Fibroblast of lung (primary cell): ENCODE data around the gene ST6GALNAC4. TPM values are rescaled to one million over a fixed set of nuclear protein-coding genes. Genes with fewer than 3 reads are reported as not detected.

Source experiments
- DNase-seq, 2 donors: peaks; one replicate each; pipeline versions ENCODE4 v3.0.0 to v3.0.0-alpha.2; 2010; ENCODE audit warnings: low read depth in 2 of 2
- H2AFZ ChIP-seq: 2 replicates; pipeline ENCODE4 v1.5.1; 2012; ENCODE audit warnings: low read length, control low read depth, inconsistent platforms
- H3K27ac ChIP-seq: 2 replicates; pipeline ENCODE4 v1.5.1; 2011; ENCODE audit warnings: low read length, control low read depth; ENCODE audit not compliant: insufficient read depth
- H3K27me3 ChIP-seq: 2 replicates; pipeline ENCODE4 v1.5.1; 2011; ENCODE audit warnings: mild to moderate bottlenecking, low read length; ENCODE audit not compliant: control insufficient read depth, insufficient read depth
- H3K36me3 ChIP-seq: 2 replicates; pipeline ENCODE4 v1.5.1; 2011; ENCODE audit warnings: low read length; ENCODE audit not compliant: control insufficient read depth, insufficient read depth
- H3K4me1 ChIP-seq: 2 replicates; pipeline ENCODE4 v1.5.1; 2011; ENCODE audit warnings: low read length; ENCODE audit not compliant: control insufficient read depth, insufficient read depth; ENCODE audit errors: extremely low read depth
- H3K4me2 ChIP-seq: 2 replicates; pipeline ENCODE4 v1.5.1; 2011; ENCODE audit warnings: low read length, control low read depth; ENCODE audit not compliant: insufficient read depth; ENCODE audit errors: extremely low read depth
- H3K4me3 ChIP-seq, 4 experiments: fragments of 200-600 bp in 1 of 4; sonication (generic) in 1 of 4; replicated peaks in 1 of 4; 2 replicates each; pipeline ENCODE4 v1.5.1; 2011 to 2016; ENCODE audit warnings: low read length in 4 of 4, low read depth in 3 of 4, mild to moderate bottlenecking in 3 of 4, control low read depth in 2 of 4, inconsistent platforms in 1 of 4, mixed read lengths in 1 of 4; ENCODE audit not compliant: insufficient read depth in 1 of 4; ENCODE audit errors: control extremely low read depth in 1 of 4
- H3K79me2 ChIP-seq: 2 replicates; pipeline ENCODE4 v1.5.1; 2012; ENCODE audit warnings: mild to moderate bottlenecking, low read length, inconsistent platforms; ENCODE audit not compliant: control insufficient read depth, insufficient read depth
- H3K9ac ChIP-seq: 2 replicates; pipeline ENCODE4 v1.5.1; 2011; ENCODE audit warnings: mild to moderate bottlenecking, low read length, control low read depth; ENCODE audit not compliant: insufficient read depth
- H3K9me3 ChIP-seq: 2 replicates; pipeline ENCODE4 v1.5.1; 2012; ENCODE audit warnings: low read depth, low read length; ENCODE audit not compliant: control insufficient read depth, insufficient read depth
- H4K20me1 ChIP-seq: 2 replicates; pipeline ENCODE4 v1.5.1; 2011; ENCODE audit warnings: low read length; ENCODE audit not compliant: control insufficient read depth, insufficient read depth; ENCODE audit errors: extremely low read depth
- EZH2 ChIP-seq: IDR thresholded peaks from 2 replicates; pipeline ENCODE4 v1.5.1; 2012; ENCODE audit warnings: low read length, control low read depth, mild to moderate bottlenecking; ENCODE audit errors: missing control alignments
- polyA plus RNA-seq, 2 donors: library from polyadenylated mRNA; depleted of rRNA in 1 of 2; stranded (reverse) in 1 of 2; unstranded in 1 of 2; fragments of >200 nt; gene quantifications; 2 replicates each; pipeline ENCODE4 v1.2.1, GENCODE V29; 2011 to 2012; ENCODE audit warnings: missing spikeins in 1 of 2
- total RNA-seq: library from RNA; depleted of rRNA; stranded (reverse); fragments of >200 nt; gene quantifications from 2 replicates; pipeline ENCODE4 v1.2.1, GENCODE V29; 2014
- TF ChIP-seq, protein P1 (sequence below), 2 donors: IDR thresholded peaks in 1 of 2; conservative IDR thresholded peaks in 1 of 2; 1 replicate in 1 of 2; 2 replicates in 1 of 2; pipeline ENCODE4 v1.5.1; 2011 to 2012; ENCODE audit warnings: low read length in 2 of 2, control low read depth in 1 of 2, inconsistent platforms in 1 of 2, low read depth in 1 of 2, mild to moderate bottlenecking in 1 of 2

The ST6GALNAC4 gene
- total and polyA plus RNA-seq, 2 donors (not counting 1 experiment from before 2014, with no cell fraction given): 16.4 to 28.1 TPM

DNA sequence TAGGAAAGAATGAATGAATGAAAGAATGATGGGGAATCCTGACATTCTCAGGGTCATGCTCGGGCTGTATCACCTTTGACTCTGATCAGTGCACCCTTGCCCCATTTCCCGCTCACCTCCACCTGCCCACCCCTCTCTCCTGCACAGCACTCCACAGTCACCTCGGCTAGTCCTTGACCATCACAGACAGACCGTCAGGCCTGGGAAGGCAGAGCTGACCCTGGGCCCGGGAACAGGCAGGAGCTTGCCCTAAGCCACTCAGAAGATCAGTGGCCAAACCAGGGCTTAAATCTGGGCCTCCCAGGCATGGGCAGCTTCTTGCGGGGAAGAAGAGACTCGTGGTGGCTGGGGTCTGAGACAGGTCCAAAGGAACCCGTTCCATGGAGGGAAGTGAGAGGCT lies 21.0 kb downstream of the ST6GALNAC4 start:
- Histone ChIP-seq H3K4me1 (peaks cover 17% of the 10 kb centered on the region), H3K27ac (no peak overlapping the region), H3K9ac (no peak overlapping the region), H3K36me3 (peaks cover 37% of the 10 kb centered on the region), H3K9me3 (no peaks in the 10 kb centered on the region), H3K4me3 (no peak overlapping the region), H2AFZ (no peak overlapping the region), H3K4me2 (no peak overlapping the region), H3K79me2 (peaks cover 20% of the 10 kb centered on the region), H3K27me3 (no peaks in the 10 kb centered on the region), H4K20me1 (no peaks in the 10 kb centered on the region)
- no peak for DNase-seq
- TF ChIP-seq, protein P1, sequence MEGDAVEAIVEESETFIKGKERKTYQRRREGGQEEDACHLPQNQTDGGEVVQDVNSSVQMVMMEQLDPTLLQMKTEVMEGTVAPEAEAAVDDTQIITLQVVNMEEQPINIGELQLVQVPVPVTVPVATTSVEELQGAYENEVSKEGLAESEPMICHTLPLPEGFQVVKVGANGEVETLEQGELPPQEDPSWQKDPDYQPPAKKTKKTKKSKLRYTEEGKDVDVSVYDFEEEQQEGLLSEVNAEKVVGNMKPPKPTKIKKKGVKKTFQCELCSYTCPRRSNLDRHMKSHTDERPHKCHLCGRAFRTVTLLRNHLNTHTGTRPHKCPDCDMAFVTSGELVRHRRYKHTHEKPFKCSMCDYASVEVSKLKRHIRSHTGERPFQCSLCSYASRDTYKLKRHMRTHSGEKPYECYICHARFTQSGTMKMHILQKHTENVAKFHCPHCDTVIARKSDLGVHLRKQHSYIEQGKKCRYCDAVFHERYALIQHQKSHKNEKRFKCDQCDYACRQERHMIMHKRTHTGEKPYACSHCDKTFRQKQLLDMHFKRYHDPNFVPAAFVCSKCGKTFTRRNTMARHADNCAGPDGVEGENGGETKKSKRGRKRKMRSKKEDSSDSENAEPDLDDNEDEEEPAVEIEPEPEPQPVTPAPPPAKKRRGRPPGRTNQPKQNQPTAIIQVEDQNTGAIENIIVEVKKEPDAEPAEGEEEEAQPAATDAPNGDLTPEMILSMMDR (conservative IDR thresholded peaks at IDR 0.05 in 1 of 2, IDR thresholded peaks at IDR 0.05 in 1 of 2; ENCODE audit: low read depth in 1 of 2, low read length in 2 of 2): no peak
- no peak for TF ChIP-seq EZH2

DNA sequence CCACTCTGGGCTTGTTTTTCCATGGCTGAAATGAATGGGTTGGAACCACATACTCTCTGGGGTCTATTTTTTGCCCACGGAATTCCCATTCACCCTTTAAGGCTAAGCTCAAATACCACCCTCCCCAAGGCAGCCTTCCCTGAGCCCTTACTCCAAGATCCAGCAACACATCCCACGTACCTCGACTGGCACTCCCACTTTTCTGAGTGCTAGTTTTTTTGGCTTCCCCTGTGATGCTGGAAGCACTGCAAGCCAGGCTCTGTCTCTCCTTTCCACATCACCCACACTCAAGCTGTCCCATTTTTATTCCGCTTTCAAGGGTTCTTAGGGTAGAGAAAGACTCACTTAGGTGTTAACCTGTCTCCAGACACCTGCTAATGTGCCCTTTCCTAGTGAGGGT lies 23.4 kb downstream of the ST6GALNAC4 start:
- no peak for DNase-seq
- Histone ChIP-seq H4K20me1 (no peaks in the 10 kb centered on the region), H3K27ac (no peak overlapping the region), H3K4me2 (no peak overlapping the region), H3K4me1 (peaks cover 11% of the 10 kb centered on the region), H3K36me3 (peaks cover 46% of the 10 kb centered on the region), H2AFZ (no peak overlapping the region), H3K9me3 (no peaks in the 10 kb centered on the region), H3K79me2 (peaks cover 15% of the 10 kb centered on the region), H3K4me3 (no peak overlapping the region), H3K27me3 (no peaks in the 10 kb centered on the region), H3K9ac (no peak overlapping the region)
- TF ChIP-seq, protein P1 (conservative IDR thresholded peaks at IDR 0.05 in 1 of 2, IDR thresholded peaks at IDR 0.05 in 1 of 2; ENCODE audit: low read depth in 1 of 2, low read length in 2 of 2): no peak
- TF ChIP-seq EZH2: no peak

DNA sequence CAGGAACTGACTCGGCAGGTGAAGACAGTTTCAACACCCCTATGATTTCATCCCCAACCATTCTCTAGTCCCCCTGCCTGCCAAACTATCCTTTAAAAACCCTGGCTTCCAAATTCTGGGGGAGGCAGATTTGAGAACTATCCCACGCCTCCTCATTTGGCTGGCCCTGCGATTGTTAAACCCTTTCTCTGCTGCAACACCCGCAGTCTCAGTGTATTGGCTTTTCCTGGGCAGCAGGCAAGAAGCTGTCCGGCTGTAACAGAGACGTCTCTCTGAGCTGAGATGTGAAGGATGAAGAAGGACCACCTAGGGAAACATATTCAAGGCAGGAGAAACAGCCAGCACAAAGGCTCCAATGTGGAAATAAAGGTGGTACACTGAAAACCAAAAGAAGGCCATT lies 24.0 kb downstream of the ST6GALNAC4 start:
- H3K79me2 ChIP-seq: peaks cover 13% of the 10 kb centered on the region

More for the DNA sequence above, 24.0 kb downstream of the ST6GALNAC4 start:
- Histone ChIP-seq H3K9ac (no peak overlapping the region), H3K4me2 (no peak overlapping the region), H3K9me3 (no peaks in the 10 kb centered on the region), H4K20me1 (no peaks in the 10 kb centered on the region), H3K27ac (no peak overlapping the region), H3K27me3 (no peaks in the 10 kb centered on the region), H2AFZ (no peak overlapping the region), H3K36me3 (peaks cover 46% of the 10 kb centered on the region), H3K4me1 (peaks cover 10% of the 10 kb centered on the region), H3K4me3 (no peak overlapping the region)
- TF ChIP-seq, protein P1 (conservative IDR thresholded peaks at IDR 0.05 in 1 of 2, IDR thresholded peaks at IDR 0.05 in 1 of 2; ENCODE audit: low read depth in 1 of 2, low read length in 2 of 2): no peak
- no peak for TF ChIP-seq EZH2
- DNase-seq: no peak
